NCI-H146 treated with DMSO at 0.1 percent for 48 hours (cell line): ENCODE measurements around the gene CACNA2D3.

Source experiments
- DNase-seq: peaks from one replicate; lab custom pipeline; 2025; ENCODE audit not compliant: unreplicated experiment; lab: John Stamatoyannopoulos, UW

Gene CACNA2D3

GRCh38 chr3:54126551-54126950, 4.2 kb downstream of the CACNA2D3 start:
- no peak for DNase-seq

GRCh38 chr3:54127499-54128056, 5.2 kb downstream of the CACNA2D3 start:
- no peak for DNase-seq

- DNase-seq, result no peak
Observed at GRCh38 chr3:54131026-54131605, 8.8 kb downstream of the CACNA2D3 start.

GRCh38 chr3:54131890-54132289, 9.5 kb downstream of the CACNA2D3 start:
- peak; percentile 11 for DNase-seq

GRCh38 chr3:54132685-54133084, 10.3 kb downstream of the CACNA2D3 start:
- DNase-seq, result no peak

GRCh38 chr3:54133196-54133595, 10.8 kb downstream of the CACNA2D3 start:
- no peak for DNase-seq

- no peak for DNase-seq
Observed at GRCh38 chr3:54134155-54134554, 11.8 kb downstream of the CACNA2D3 start.

- no peak for DNase-seq
Observed at GRCh38 chr3:54134713-54135112, 12.4 kb downstream of the CACNA2D3 start.

GRCh38 chr3:54137311-54137710, 15.0 kb downstream of the CACNA2D3 start:
- DNase-seq, result no peak

GRCh38 chr3:54138937-54139547, 16.7 kb downstream of the CACNA2D3 start:
- DNase-seq, result no peak

- DNase-seq, result no peak
Observed at GRCh38 chr3:54139630-54140029, 17.3 kb downstream of the CACNA2D3 start.

GRCh38 chr3:54144284-54144683, 21.9 kb downstream of the CACNA2D3 start:
- DNase-seq, result no peak

GRCh38 chr3:54146506-54147239, 24.3 kb downstream of the CACNA2D3 start:
- peak; percentile 37 for DNase-seq

- DNase-seq, result no peak
Observed at GRCh38 chr3:54150864-54151467, 28.6 kb downstream of the CACNA2D3 start.

GRCh38 chr3:54153477-54153876, 31.1 kb downstream of the CACNA2D3 start:
- DNase-seq, result no peak

GRCh38 chr3:54157860-54158259, 35.5 kb downstream of the CACNA2D3 start:
- DNase-seq, result no peak

- DNase-seq, result no peak
Observed at GRCh38 chr3:54159917-54160316, 37.6 kb downstream of the CACNA2D3 start.

- no peak for DNase-seq
Observed at GRCh38 chr3:54163441-54163840, 41.1 kb downstream of the CACNA2D3 start.

- DNase-seq, result no peak
Observed at GRCh38 chr3:54164192-54164975, 42.0 kb downstream of the CACNA2D3 start.

- no peak for DNase-seq
Observed at GRCh38 chr3:54165865-54166264, 43.5 kb downstream of the CACNA2D3 start.

GRCh38 chr3:54167999-54168398, 45.6 kb downstream of the CACNA2D3 start:
- DNase-seq, result no peak
